NT2/D1 (cell line): ENCODE results near the gene TTBK2.

Experiments
- DNase-seq: peaks from one replicate; pipeline ENCODE4 v3.0.0-alpha.2; 2011; ENCODE audit warnings: low read depth, low spot score
- H3K27me3 ChIP-seq: 2 replicates; pipeline ENCODE4 v1.6.0; 2011; ENCODE audit warnings: mild to moderate bottlenecking; ENCODE audit not compliant: insufficient read length, insufficient read depth
- H3K36me3 ChIP-seq: 2 replicates; pipeline ENCODE4 v1.6.1; 2011; ENCODE audit warnings: mild to moderate bottlenecking, low read length, mixed read lengths; ENCODE audit not compliant: insufficient read depth, insufficient read length
- H3K4me1 ChIP-seq: 2 replicates; pipeline ENCODE4 v1.5.1; 2011; ENCODE audit not compliant: insufficient read depth, insufficient read length
- H3K4me3 ChIP-seq: 2 replicates; pipeline ENCODE4 v1.5.1; 2011; ENCODE audit warnings: low read depth; ENCODE audit not compliant: insufficient read length
- H3K9ac ChIP-seq: 2 replicates; pipeline ENCODE4 v1.6.0; 2011; ENCODE audit warnings: low read depth; ENCODE audit not compliant: insufficient read length
- H3K9me3 ChIP-seq: 2 replicates; pipeline ENCODE4 v1.5.1; 2011; ENCODE audit warnings: mild to moderate bottlenecking, low read length; ENCODE audit not compliant: insufficient read depth
- SUZ12 ChIP-seq: IDR thresholded peaks from 2 replicates; pipeline ENCODE4 v1.6.1; 2011; ENCODE audit not compliant: insufficient read length, insufficient read depth; ENCODE audit errors: extremely low read depth
- YY1 ChIP-seq: IDR thresholded peaks from 2 replicates; pipeline ENCODE4 v1.6.1; 2011; ENCODE audit not compliant: insufficient read length, insufficient read depth
- ZNF274 ChIP-seq: IDR thresholded peaks from 2 replicates; pipeline ENCODE4 v1.6.1; 2011; ENCODE audit warnings: mild to moderate bottlenecking, low read depth, low read length

Gene TTBK2

DNA sequence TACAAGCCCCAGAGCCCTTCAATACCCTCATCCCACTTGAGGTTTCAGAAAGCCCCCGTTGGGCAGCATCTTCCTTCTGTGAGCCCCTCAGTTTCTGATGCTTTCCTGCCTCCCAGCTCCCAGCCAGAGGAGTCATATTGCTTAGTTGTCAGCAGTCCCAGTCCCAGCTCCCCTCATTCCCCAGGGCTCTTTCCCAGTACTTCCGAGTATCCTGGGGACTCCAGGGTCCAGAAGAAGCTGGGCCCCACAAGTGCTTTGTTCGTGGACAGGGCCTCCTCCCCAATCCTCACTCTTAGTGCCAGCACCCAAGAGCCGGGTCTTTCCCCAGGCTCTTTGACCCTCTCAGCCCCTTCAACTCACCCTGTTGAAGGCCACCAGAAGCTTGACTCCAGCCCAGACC, 227.6 kb downstream of the TTBK2 start:
- Histone ChIP-seq H3K9me3 (no peaks in the 10 kb centered on the region), H3K27me3 (no peaks in the 10 kb centered on the region), H3K9ac (no peak overlapping the region), H3K4me1 (no peaks in the 10 kb centered on the region), H3K36me3 (peaks cover 64% of the 10 kb centered on the region), H3K4me3 (no peak overlapping the region)
- TF ChIP-seq ZNF274 (no peak), YY1 (no peak), SUZ12 (no peak)
- DNase-seq = no peak

DNA sequence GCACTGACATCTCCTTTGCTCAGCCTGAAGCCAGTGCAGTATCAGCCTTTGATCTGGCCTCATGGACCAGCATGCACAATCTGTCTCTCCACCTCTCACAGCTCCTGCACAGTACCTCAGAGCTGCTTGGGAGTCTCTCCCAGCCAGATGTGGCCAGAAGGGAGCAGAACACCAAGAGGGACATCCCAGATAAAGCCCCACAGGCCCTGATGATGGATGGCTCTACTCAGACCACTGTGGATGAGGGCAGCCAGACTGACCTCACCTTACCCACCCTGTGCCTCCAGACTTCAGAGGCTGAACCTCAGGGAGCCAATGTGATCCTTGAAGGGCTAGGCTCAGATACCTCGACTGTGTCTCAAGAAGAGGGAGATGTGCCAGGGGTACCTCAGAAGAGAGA, 228.0 kb downstream of the TTBK2 start:
- TF ChIP-seq ZNF274 (no peak), SUZ12 (no peak), YY1 (no peak)
- DNase-seq = no peak
- no peak overlapping the region for H3K9ac ChIP-seq

GRCh38 chr15:42691770-42692169, 228.8 kb downstream of the TTBK2 start:
- Histone ChIP-seq H3K4me1 (no peaks in the 10 kb centered on the region), H3K9ac (no peak overlapping the region), H3K36me3 (peaks cover 65% of the 10 kb centered on the region), H3K4me3 (no peak overlapping the region), H3K27me3 (no peaks in the 10 kb centered on the region), H3K9me3 (0 out of 2 replicates have a peak, but pooled peaks cover 5% of the 10 kb centered on the region)
- no peak for DNase-seq
- TF ChIP-seq SUZ12 = no peak
- TF ChIP-seq ZNF274 = no peak
- no peak for TF ChIP-seq YY1

More for the DNA sequence above, 228.0 kb downstream of the TTBK2 start:
- Histone ChIP-seq H3K27me3 (no peaks in the 10 kb centered on the region), H3K9me3 (0 out of 2 replicates have a peak, but pooled peaks cover 4% of the 10 kb centered on the region), H3K4me3 (no peak overlapping the region), H3K4me1 (no peaks in the 10 kb centered on the region), H3K36me3 (peaks cover 64% of the 10 kb centered on the region)

- Histone ChIP-seq H3K4me1 (no peaks in the 10 kb centered on the region), H3K4me3 (no peak overlapping the region), H3K36me3 (peaks cover 67% of the 10 kb centered on the region), H3K9me3 (0 out of 2 replicates have a peak, but pooled peaks cover 5% of the 10 kb centered on the region), H3K27me3 (no peaks in the 10 kb centered on the region), H3K9ac (no peak overlapping the region)
- TF ChIP-seq SUZ12 (no peak), YY1 (no peak), ZNF274 (no peak)
- DNase-seq = no peak
Measured at GRCh38 chr15:42691308-42691707, 229.3 kb downstream of the TTBK2 start.
